MCF 10A (cell line): ENCODE results near the gene PROB1. TPM values are rescaled to one million over a fixed set of nuclear protein-coding genes. Genes with fewer than 3 reads are reported as not detected.
A peak's percentile ranks its signal among the peaks of the same experiment; 100 is the strongest.

Experiments
- BruUV-seq: library from RNA; stranded (reverse); fragments of 400-500 nt; replicated peaks from 2 replicates; lab custom pipeline; 2021; lab: Mats Ljungman, UMichigan
- CTCF ChIA-PET: fragments of 300-600 bp; sonication (Branson Sonifier 250); formaldehyde crosslinking; extraction: SDS; loops from one replicate; lab custom pipeline; 2021; ENCODE audit warnings: antibody characterized with exemption, inconsistent platforms; lab: Yijun Ruan, JAX
- POLR2A ChIA-PET: fragments of 300-600, 350-650 bp; sonication (Branson Sonifier 250); formaldehyde crosslinking; extraction: SDS; loops from one replicate; lab custom pipeline; 2020; ENCODE audit warnings: antibody characterized with exemption, inconsistent platforms; lab: Yijun Ruan, JAX
- DNase-seq: peaks from one replicate; pipeline ENCODE4 v3.0.0-alpha.2; 2018; ENCODE audit not compliant: unreplicated experiment
- H3K27ac Mint-ChIP-seq: one replicate; pipeline ENCODE4 v1.8.0; 2022; ENCODE audit warnings: mild to moderate bottlenecking, low read depth, mixed read lengths; ENCODE audit not compliant: unreplicated experiment
- H3K27me3 Mint-ChIP-seq: one replicate; pipeline ENCODE4 v1.8.0; 2022; ENCODE audit warnings: mixed read lengths; ENCODE audit not compliant: insufficient read depth, unreplicated experiment
- H3K36me3 Mint-ChIP-seq: one replicate; pipeline ENCODE4 v1.8.0; 2022; ENCODE audit warnings: mild to moderate bottlenecking, moderate library complexity, mixed read lengths; ENCODE audit not compliant: insufficient read depth, unreplicated experiment
- H3K4me1 Mint-ChIP-seq: one replicate; pipeline ENCODE4 v1.8.0; 2022; ENCODE audit warnings: mixed read lengths; ENCODE audit not compliant: insufficient read depth, unreplicated experiment
- H3K4me3 Mint-ChIP-seq: one replicate; pipeline ENCODE4 v1.8.0; 2022; ENCODE audit warnings: mild to moderate bottlenecking, moderate library complexity, mixed read lengths; ENCODE audit not compliant: unreplicated experiment
- H3K9me3 Mint-ChIP-seq: one replicate; pipeline ENCODE4 v1.8.0; 2022; ENCODE audit warnings: mixed read lengths; ENCODE audit not compliant: unreplicated experiment
- intact Hi-C: fragments of 100-400 bp; cut with micrococcal nuclease; formaldehyde crosslinking; loops from 2 replicates; pipeline ENCODE4 v1.14.1; 2022
- total RNA-seq: library from RNA; stranded (reverse); gene quantifications from 2 replicates; pipeline ENCODE4 v1.2.3, GENCODE V29; 2022
- TF ChIP-seq, protein P1 (sequence below): fragments of 200-600 bp; IDR thresholded peaks from one replicate; pipeline ENCODE4 v1.8.0; 2022; ENCODE audit warnings: antibody characterized with exemption, mild to moderate bottlenecking; ENCODE audit not compliant: unreplicated experiment

Gene PROB1
- total RNA-seq, 1 experiment from 2014 or later: 2.3 TPM

DNA sequence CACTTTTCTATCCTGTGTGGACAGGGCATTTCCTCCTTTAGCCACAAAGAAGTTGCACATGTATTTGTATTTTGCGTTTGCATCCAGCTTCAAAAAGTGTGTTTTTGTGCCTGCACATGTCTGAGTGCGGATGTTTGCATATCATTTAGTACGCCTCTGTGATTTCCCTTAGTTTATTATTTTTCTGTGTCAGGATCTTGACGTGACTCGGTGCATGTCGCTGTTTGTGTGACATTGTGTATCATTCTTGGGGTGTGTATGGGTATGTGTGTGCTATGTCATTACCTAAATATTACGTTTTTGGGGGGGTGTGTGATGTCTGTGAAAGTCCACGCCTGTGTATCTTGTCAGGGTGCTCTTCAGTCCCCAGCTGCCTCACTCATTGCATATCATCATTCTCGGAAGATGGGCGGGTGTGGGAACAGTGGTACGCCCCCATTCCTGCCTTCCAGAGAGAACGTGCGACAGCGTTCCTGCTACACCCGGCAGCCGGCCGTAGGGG, 53.7 kb downstream of the PROB1 start:
- H3K4me3 Mint-ChIP-seq: peak overlapping the region; percentile 97
- intact Hi-C loops: loop anchor here (2.0 kb wide), 2 partner anchors 48 to 62 kb away; partner anchors contain the start of gene MATR3
- H3K36me3 Mint-ChIP-seq: peaks cover 43% of the 10 kb centered on the region
- POLR2A ChIA-PET: interaction anchor here (0.6 to 4.1 kb wide), 38 partner anchors 9 to 884 kb away, joined by 3 to 107 read pairs (median 8); partner anchors contain the start of genes DNAJC18, ETF1, HSPA9 and MATR3
- CTCF ChIA-PET: interaction anchor here (0.6 to 3.1 kb wide), 19 partner anchors 9 to 554 kb away, joined by 3 to 16 read pairs (median 4); no protein-coding TSS in a partner anchor
- TF ChIP-seq, protein P1, sequence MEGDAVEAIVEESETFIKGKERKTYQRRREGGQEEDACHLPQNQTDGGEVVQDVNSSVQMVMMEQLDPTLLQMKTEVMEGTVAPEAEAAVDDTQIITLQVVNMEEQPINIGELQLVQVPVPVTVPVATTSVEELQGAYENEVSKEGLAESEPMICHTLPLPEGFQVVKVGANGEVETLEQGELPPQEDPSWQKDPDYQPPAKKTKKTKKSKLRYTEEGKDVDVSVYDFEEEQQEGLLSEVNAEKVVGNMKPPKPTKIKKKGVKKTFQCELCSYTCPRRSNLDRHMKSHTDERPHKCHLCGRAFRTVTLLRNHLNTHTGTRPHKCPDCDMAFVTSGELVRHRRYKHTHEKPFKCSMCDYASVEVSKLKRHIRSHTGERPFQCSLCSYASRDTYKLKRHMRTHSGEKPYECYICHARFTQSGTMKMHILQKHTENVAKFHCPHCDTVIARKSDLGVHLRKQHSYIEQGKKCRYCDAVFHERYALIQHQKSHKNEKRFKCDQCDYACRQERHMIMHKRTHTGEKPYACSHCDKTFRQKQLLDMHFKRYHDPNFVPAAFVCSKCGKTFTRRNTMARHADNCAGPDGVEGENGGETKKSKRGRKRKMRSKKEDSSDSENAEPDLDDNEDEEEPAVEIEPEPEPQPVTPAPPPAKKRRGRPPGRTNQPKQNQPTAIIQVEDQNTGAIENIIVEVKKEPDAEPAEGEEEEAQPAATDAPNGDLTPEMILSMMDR: no peak
- no peaks in the 10 kb centered on the region for H3K9me3 Mint-ChIP-seq
- BruUV-seq: no TSS peak
- H3K27ac Mint-ChIP-seq: peak overlapping the region; percentile 100
- no peaks in the 10 kb centered on the region for H3K27me3 Mint-ChIP-seq
- DNase-seq: no peak
- peaks cover 20% of the 10 kb centered on the region for H3K4me1 Mint-ChIP-seq

Other genes starting within 250 kb of the PROB1 start
- 114 and 175 TPM in 2 replicates for gene SIL1, start 196.7 kb downstream of the PROB1 start, total RNA-seq
- 152 and 159 TPM in 2 replicates for gene MATR3, start 101.4 kb downstream of the PROB1 start, total RNA-seq
- 104 and 108 TPM in 2 replicates for gene PAIP2, start 53.2 kb downstream of the PROB1 start, total RNA-seq
- not detected in 2 replicates for gene SLC23A1, start 11.8 kb downstream of the PROB1 start, total RNA-seq
- not detected in 2 replicates for gene MZB1, start 5.2 kb downstream of the PROB1 start, total RNA-seq
- 9.8 and 11.6 TPM in 2 replicates for gene SPATA24, start 9.0 kb upstream of the PROB1 start, total RNA-seq
- 14.1 and 15.1 TPM in 2 replicates for gene DNAJC18, start 44.4 kb upstream of the PROB1 start, total RNA-seq
- gene ECSCR, start 67.6 kb upstream of the PROB1 start, total RNA-seq: not detected in 2 replicates
- not detected in 2 replicates for gene SMIM33, start 75.9 kb upstream of the PROB1 start, total RNA-seq
- 33.1 and 35.1 TPM in 2 replicates for gene STING1, start 87.7 kb upstream of the PROB1 start, total RNA-seq
- gene UBE2D2, start 166.2 kb upstream of the PROB1 start, total RNA-seq: 306 and 329 TPM in 2 replicates